Activated B cell treated with CpG ODN at 0.5 μM for 24 hours (primary cell): ENCODE measurements around the gene CTBP1. TPM values are rescaled to one million over a fixed set of nuclear protein-coding genes. Genes with fewer than 3 reads are reported as not detected.

ENCODE experiments used
- ATAC-seq: fragments of 200-7000 bp; cut with Tn5 transposase; one replicate; pipeline ENCODE4 v1.10.0; 2021; ENCODE audit warnings: low read depth, mild to moderate bottlenecking, moderate library complexity
- CTCF ChIA-PET: fragments of 350-600 bp; sonication (Branson Sonifier 250); formaldehyde crosslinking; loops from one replicate; lab custom pipeline; 2021; ENCODE audit warnings: antibody characterized with exemption; lab: Charles Lee
- POLR2A ChIA-PET: fragments of 350-600 bp; sonication (Branson Sonifier 250); formaldehyde crosslinking; loops from one replicate; lab custom pipeline; 2021; ENCODE audit warnings: antibody characterized with exemption; lab: Charles Lee
- DNase-seq: peaks from one replicate; pipeline ENCODE4 v3.0.0; 2022
- H3K27ac Mint-ChIP-seq: one replicate; pipeline ENCODE4 v1.8.0; 2020; ENCODE audit warnings: mixed read lengths
- H3K27me3 Mint-ChIP-seq: one replicate; pipeline ENCODE4 v1.8.0; 2021; ENCODE audit warnings: mixed read lengths
- H3K36me3 Mint-ChIP-seq: one replicate; pipeline ENCODE4 v1.8.0; 2021; ENCODE audit warnings: low read depth, mixed read lengths
- H3K4me1 Mint-ChIP-seq: one replicate; pipeline ENCODE4 v1.8.0; 2021; ENCODE audit warnings: mixed read lengths
- H3K4me3 Mint-ChIP-seq: one replicate; pipeline ENCODE4 v1.8.0; 2020; ENCODE audit warnings: mild to moderate bottlenecking, mixed read lengths
- H3K9me3 Mint-ChIP-seq: one replicate; pipeline ENCODE4 v1.8.0; 2020; ENCODE audit warnings: mixed read lengths
- intact Hi-C: fragments of 100-400 bp; cut with micrococcal nuclease; formaldehyde crosslinking; loops from one replicate; pipeline ENCODE4 v1.15.1; 2024
- total RNA-seq: library from RNA; stranded (reverse); gene quantifications from 2 replicates; pipeline ENCODE4 v1.2.3, GENCODE V29; 2022
- TF ChIP-seq, protein P1 (sequence below): fragments of 200-600 bp; IDR thresholded peaks from one replicate; pipeline ENCODE4 v1.8.0; 2022; ENCODE audit warnings: antibody characterized with exemption, mild to moderate bottlenecking

CTBP1 gene
- total RNA-seq, 1 donor from 2014 or later, result 175 TPM

DNA sequence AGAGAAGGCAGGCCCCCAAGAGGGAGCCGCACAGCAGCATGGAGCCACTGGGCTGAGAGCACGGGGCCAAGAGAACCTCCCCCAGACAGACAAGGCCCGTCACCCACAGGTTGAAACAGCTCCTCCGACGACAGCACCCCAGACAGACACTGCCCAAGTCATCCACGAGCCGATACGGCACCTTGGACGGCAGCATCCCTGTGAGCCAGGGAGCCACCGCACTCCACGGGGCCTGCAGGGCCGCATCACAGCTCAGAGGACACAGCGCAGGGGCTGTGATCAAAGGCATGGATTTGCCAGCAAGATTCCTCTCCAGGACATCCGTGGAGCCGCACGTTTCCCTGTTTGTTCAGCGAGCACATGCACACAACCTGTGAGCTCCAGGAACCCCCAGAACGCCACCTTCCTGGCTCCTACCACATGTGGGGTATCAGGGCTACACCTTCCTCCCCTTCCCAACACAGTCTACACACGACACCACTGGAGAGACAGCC lies 3.9 kb downstream of the CTBP1 start:
- CTCF ChIA-PET, result no interaction called here
- ATAC-seq, result no peak

DNA sequence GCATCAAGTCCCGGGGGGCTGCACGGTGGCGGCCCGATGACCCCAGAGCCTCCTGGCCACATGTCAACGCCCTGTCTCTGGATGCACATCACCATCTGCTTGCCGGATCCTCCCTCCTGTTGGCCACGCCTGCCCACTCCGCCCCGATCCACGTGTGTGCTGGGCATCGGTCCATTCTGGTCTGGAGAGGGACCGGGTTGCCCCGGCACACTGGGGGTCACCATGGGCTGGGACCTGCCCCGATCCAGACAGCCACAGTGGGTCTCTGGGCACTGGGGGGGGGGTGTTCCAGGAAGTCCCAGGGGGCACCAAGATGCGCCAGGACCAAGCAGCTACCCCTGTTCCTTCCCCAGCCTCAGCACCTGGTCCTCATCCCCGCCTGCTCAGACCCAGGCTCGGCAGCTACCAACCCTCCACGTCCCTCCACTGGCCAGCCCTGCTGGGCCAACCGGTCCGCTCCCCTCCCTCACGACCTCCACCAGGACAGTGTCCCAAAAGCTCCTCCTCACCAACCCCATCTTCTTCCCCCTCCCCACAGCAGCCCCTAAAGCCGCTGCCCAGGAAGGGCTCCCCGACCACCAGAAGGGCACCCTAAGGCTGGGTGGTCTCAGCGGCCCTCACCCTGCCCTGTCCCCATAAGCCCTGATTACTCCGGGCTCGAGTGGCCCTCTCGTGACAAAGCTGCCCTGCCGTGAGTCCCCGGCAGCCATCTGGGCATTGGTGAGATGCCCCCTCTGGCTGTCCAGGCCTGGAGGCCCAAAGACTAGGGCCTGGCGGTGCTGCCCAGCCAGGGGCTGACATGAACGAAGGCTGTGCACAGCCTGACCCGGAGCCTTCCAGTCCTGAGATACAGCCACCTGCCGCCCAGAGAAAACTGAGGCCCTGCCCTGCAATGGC lies 4.6 kb downstream of the CTBP1 start:
- no peak overlapping the region for H3K27ac Mint-ChIP-seq
- intact Hi-C loops, result no loop called here
- DNase-seq (no peak), ATAC-seq (no peak)
- peaks cover 19% of the 10 kb centered on the region for H3K36me3 Mint-ChIP-seq
- TF ChIP-seq, protein P1, sequence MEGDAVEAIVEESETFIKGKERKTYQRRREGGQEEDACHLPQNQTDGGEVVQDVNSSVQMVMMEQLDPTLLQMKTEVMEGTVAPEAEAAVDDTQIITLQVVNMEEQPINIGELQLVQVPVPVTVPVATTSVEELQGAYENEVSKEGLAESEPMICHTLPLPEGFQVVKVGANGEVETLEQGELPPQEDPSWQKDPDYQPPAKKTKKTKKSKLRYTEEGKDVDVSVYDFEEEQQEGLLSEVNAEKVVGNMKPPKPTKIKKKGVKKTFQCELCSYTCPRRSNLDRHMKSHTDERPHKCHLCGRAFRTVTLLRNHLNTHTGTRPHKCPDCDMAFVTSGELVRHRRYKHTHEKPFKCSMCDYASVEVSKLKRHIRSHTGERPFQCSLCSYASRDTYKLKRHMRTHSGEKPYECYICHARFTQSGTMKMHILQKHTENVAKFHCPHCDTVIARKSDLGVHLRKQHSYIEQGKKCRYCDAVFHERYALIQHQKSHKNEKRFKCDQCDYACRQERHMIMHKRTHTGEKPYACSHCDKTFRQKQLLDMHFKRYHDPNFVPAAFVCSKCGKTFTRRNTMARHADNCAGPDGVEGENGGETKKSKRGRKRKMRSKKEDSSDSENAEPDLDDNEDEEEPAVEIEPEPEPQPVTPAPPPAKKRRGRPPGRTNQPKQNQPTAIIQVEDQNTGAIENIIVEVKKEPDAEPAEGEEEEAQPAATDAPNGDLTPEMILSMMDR, result no peak
- ChIA-PET CTCF (no interaction called here), POLR2A (interaction anchor here (1.0 kb wide), 1 partner anchor 73 kb away, joined by 4 read pairs; no protein-coding TSS in a partner anchor)
- no peaks in the 10 kb centered on the region for H3K27me3 Mint-ChIP-seq
- no peaks in the 10 kb centered on the region for H3K9me3 Mint-ChIP-seq
- peaks cover 49% of the 10 kb centered on the region for H3K4me1 Mint-ChIP-seq
- H3K4me3 Mint-ChIP-seq, result no peak overlapping the region

More for the DNA sequence above, 3.9 kb downstream of the CTBP1 start:
- POLR2A ChIA-PET, result interaction anchor here (1.0 to 6.3 kb wide), 2 partner anchors 74 to 102 kb away, joined by 4 to 82 read pairs; partner anchors contain the start of gene UVSSA
- intact Hi-C loops, result loop anchor here (5.0 kb wide), 1 partner anchor 42 kb away; the partner anchor contains the start of gene MAEA
- peaks cover 17% of the 10 kb centered on the region for H3K36me3 Mint-ChIP-seq
- H3K27ac Mint-ChIP-seq, result no peak overlapping the region
- no peaks in the 10 kb centered on the region for H3K9me3 Mint-ChIP-seq
- no peaks in the 10 kb centered on the region for H3K27me3 Mint-ChIP-seq
- peak; percentile 14 for DNase-seq
- peaks cover 52% of the 10 kb centered on the region for H3K4me1 Mint-ChIP-seq
- H3K4me3 Mint-ChIP-seq, result peak overlapping the region; percentile 46
- TF ChIP-seq, protein P1, result no peak

DNA sequence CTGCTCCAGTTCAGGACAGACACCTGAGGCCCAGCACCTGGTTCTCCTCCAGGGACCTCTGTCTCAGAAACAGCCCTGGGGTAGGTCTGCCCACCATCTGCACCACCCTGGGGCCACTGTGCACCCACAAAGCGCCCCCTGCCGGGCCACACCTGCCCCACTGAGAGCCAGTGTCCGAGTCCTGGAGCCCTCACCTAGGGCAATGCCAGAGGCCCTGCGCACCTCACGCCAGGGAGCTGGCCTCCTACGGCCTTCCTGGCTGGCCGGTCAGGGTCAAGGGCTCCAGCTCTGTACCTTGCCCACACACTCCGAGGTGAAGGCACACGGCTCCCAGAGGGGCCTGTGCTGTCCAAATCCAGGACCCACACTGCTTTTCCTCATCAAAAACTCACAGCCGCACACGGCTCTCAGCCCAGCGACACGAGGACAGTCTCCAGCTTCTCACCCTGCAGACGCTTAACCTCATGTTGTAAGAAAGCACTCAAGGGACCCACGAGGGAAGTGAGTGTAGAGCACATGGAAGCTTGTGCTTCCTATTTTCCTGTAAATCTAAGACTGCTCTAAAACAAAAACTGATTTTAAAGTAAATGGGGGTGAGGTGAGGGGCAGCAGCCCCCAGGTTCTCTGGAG lies 5.4 kb downstream of the CTBP1 start:
- H3K27me3 Mint-ChIP-seq, result no peaks in the 10 kb centered on the region
- H3K9me3 Mint-ChIP-seq, result no peaks in the 10 kb centered on the region
- intact Hi-C loops, result no loop called here
- H3K36me3 Mint-ChIP-seq, result peaks cover 24% of the 10 kb centered on the region
- ChIA-PET CTCF (no interaction called here), POLR2A (no interaction called here)
- ATAC-seq, result no peak
- TF ChIP-seq, protein P1, result no peak
- no peak overlapping the region for H3K27ac Mint-ChIP-seq
- H3K4me3 Mint-ChIP-seq, result no peak overlapping the region
- DNase-seq, result no peak
- H3K4me1 Mint-ChIP-seq, result peaks cover 52% of the 10 kb centered on the region

DNA sequence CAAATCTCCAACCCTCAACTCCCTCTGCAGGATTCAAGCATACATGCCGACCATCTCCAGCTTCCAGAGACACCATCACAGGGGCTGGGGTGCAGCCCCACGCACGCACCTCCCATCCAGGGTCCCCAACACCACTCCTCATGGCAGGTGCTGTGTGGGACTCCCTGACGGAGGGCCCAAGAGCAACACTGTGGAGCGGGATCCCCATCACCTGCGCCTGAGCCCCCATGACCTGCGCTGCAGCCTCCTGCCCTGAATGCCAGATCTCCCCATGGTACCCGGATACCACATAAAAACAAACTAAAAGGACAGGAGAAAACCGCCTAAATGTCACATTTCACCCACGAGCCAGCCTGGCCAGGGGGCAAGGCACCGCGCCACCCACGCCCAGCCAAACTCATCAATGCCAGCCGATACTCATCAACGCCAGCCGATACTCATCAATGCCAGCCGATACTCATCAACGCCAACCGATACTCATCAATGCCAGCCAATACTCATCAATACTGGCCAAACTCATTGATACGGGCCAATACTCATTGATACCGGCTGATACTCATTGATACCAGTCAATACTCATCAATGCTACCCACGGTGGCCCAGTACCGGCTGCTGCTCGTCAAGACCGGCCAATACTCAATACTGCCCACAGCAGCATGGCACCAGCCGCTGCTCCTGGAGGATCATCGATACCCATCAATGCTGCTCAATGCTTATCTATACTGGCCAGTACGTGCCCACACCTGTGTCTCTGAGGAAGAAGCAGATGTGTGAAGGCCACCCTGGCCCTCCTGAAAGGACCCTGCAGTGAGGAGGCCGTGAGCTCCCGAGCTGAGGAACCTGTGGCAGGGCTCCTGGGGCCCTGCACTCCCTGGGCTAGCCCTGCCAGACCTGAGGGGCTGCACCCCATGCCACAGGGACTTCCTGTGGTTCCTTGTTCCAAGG lies 6.2 kb downstream of the CTBP1 start:
- Mint-ChIP-seq H3K27me3 (no peaks in the 10 kb centered on the region), H3K27ac (no peak overlapping the region), H3K36me3 (peaks cover 31% of the 10 kb centered on the region), H3K4me1 (peaks cover 53% of the 10 kb centered on the region), H3K9me3 (no peaks in the 10 kb centered on the region), H3K4me3 (no peak overlapping the region)
- DNase-seq, result no peak
- intact Hi-C loops, result no loop called here
- ChIA-PET POLR2A (no interaction called here), CTCF (no interaction called here)
- ATAC-seq, result no peak
- TF ChIP-seq, protein P1, result no peak
